ENCODE measurements around the gene SNRNP25.

DNA sequence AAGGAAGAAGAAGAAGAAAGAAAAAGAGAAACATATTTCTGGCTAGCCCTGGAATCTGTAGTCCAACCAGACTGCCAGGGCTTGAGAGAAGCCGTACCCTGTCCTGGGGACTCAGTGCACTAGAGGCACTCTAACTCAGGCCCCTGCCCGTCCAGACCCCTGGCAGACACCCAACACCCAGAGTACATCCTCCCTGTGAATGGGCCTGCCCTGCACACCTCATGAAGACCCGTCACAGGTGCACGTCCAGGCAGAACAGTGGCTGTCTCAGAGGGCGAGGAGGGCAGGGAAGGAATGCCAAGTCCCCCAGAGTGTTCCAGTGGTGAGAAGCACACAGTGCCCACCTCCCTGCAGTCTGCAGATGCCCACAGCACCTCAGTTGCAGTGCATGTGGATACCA is 47.4 kb downstream of the SNRNP25 start:
- TF ChIP-seq, protein P1, sequence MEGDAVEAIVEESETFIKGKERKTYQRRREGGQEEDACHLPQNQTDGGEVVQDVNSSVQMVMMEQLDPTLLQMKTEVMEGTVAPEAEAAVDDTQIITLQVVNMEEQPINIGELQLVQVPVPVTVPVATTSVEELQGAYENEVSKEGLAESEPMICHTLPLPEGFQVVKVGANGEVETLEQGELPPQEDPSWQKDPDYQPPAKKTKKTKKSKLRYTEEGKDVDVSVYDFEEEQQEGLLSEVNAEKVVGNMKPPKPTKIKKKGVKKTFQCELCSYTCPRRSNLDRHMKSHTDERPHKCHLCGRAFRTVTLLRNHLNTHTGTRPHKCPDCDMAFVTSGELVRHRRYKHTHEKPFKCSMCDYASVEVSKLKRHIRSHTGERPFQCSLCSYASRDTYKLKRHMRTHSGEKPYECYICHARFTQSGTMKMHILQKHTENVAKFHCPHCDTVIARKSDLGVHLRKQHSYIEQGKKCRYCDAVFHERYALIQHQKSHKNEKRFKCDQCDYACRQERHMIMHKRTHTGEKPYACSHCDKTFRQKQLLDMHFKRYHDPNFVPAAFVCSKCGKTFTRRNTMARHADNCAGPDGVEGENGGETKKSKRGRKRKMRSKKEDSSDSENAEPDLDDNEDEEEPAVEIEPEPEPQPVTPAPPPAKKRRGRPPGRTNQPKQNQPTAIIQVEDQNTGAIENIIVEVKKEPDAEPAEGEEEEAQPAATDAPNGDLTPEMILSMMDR (IDR thresholded peaks at IDR 0.05; ENCODE audit: control extremely low read depth in 1 of 3, insufficient read depth in 1 of 3, low read depth in 1 of 3, low read length in 3 of 3), result no peak
- TF ChIP-seq SP2 (IDR thresholded peaks at IDR 0.05; ENCODE audit: low read length) (no peak), CTBP2 (IDR thresholded peaks at IDR 0.05; ENCODE audit: borderline replicate concordance, insufficient read depth, insufficient read length, low read length) (no peak), JUN (IDR thresholded peaks at IDR 0.05; ENCODE audit: low read depth, low read length) (no peak), HDAC2 (IDR thresholded peaks at IDR 0.05; ENCODE audit: borderline replicate concordance in 1 of 2, low read depth in 2 of 2, low read length in 2 of 2) (no peak), BRCA1 (IDR thresholded peaks at IDR 0.05; ENCODE audit: low read depth, low read length) (no peak), POLR2AphosphoS5 (IDR thresholded peaks at IDR 0.05; ENCODE audit: low read depth, low read length) (no peak), NRF1 (IDR thresholded peaks at IDR 0.05; ENCODE audit: low read depth, low read length) (no peak), MAFK (IDR thresholded peaks at IDR 0.05; ENCODE audit: low read depth, low read length) (no peak), EP300 (IDR thresholded peaks at IDR 0.05; ENCODE audit: borderline replicate concordance in 1 of 2, low read depth in 2 of 2, low read length in 2 of 2) (no peak), CEBPB (IDR thresholded peaks at IDR 0.05; ENCODE audit: low read depth, low read length) (no peak)
